DND-41 (cell line): Measurements from ENCODE around the gene TMEM178B.

Experiments
- EZH2 ChIP-seq: IDR thresholded peaks from 3 replicates; pipeline ENCODE4 v1.6.1; 2012; ENCODE audit warnings: borderline replicate concordance, low read depth, mild to moderate bottlenecking, moderate library complexity, low read length, inconsistent platforms; ENCODE audit not compliant: severe bottlenecking
- TF ChIP-seq, protein P1 (sequence below): IDR thresholded peaks from 2 replicates; pipeline ENCODE4 v1.5.1; 2012; ENCODE audit warnings: borderline replicate concordance, low read length, moderate library complexity, mild to moderate bottlenecking; ENCODE audit not compliant: poor library complexity, severe bottlenecking; ENCODE audit errors: extremely low read depth

GRCh38 chr7:141118767-141119166 lies 44.9 kb downstream of the TMEM178B start:
- TF ChIP-seq, protein P1, sequence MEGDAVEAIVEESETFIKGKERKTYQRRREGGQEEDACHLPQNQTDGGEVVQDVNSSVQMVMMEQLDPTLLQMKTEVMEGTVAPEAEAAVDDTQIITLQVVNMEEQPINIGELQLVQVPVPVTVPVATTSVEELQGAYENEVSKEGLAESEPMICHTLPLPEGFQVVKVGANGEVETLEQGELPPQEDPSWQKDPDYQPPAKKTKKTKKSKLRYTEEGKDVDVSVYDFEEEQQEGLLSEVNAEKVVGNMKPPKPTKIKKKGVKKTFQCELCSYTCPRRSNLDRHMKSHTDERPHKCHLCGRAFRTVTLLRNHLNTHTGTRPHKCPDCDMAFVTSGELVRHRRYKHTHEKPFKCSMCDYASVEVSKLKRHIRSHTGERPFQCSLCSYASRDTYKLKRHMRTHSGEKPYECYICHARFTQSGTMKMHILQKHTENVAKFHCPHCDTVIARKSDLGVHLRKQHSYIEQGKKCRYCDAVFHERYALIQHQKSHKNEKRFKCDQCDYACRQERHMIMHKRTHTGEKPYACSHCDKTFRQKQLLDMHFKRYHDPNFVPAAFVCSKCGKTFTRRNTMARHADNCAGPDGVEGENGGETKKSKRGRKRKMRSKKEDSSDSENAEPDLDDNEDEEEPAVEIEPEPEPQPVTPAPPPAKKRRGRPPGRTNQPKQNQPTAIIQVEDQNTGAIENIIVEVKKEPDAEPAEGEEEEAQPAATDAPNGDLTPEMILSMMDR = no peak
- no peak for TF ChIP-seq EZH2
